Ectodermal cell (in vitro differentiated cells): ENCODE measurements around the gene ZNF467.

Experiments used
- H3K27ac ChIP-seq: 2 replicates; pipeline ENCODE4 v1.7.0; 2013; ENCODE audit warnings: mild to moderate bottlenecking, low read depth, low read length; ENCODE audit not compliant: insufficient read depth, poor library complexity, severe bottlenecking
- H3K27me3 ChIP-seq: 2 replicates; pipeline ENCODE4 v1.7.0; 2013; ENCODE audit warnings: mild to moderate bottlenecking, low read length; ENCODE audit not compliant: insufficient read depth, control insufficient read depth, poor library complexity, severe bottlenecking
- H3K36me3 ChIP-seq: one replicate; pipeline ENCODE4 v1.7.0; 2013; ENCODE audit warnings: low read length; ENCODE audit not compliant: control insufficient read depth, insufficient read depth
- H3K4me1 ChIP-seq: one replicate; pipeline ENCODE4 v1.7.0; 2013; ENCODE audit warnings: low read length; ENCODE audit not compliant: control insufficient read depth, insufficient read depth
- H3K4me3 ChIP-seq: 2 replicates; pipeline ENCODE4 v1.7.0; 2013; ENCODE audit warnings: low read depth, low read length, control low read depth; ENCODE audit not compliant: insufficient read depth
- H3K9me3 ChIP-seq: 2 replicates; pipeline ENCODE4 v1.7.0; 2013; ENCODE audit warnings: mild to moderate bottlenecking, low read length, moderate library complexity; ENCODE audit not compliant: control insufficient read depth
- WGBS, 2 experiments: methylation state at CpG; one replicate each; pipeline ENCODE4 v1.1.7; 2013; ENCODE audit warnings: missing lambda C conversion rate in 2 of 2; 5-methylcytosine and 5-hydroxymethylcytosine counted together

Gene ZNF467

GRCh38 chr7:149772241-149772955, 990 bp downstream of the ZNF467 start:
- peak overlapping the region; percentile 63 for H3K4me3 ChIP-seq
- H3K27me3 ChIP-seq = peaks cover 63% of the 10 kb centered on the region
- H3K36me3 ChIP-seq = no peaks in the 10 kb centered on the region
- no peaks in the 10 kb centered on the region for H3K9me3 ChIP-seq
- 0% methylated on average over 33 to 42 of the region's 47 CpGs for WGBS, 2 experiments
- H3K4me1 ChIP-seq = peaks cover 34% of the 10 kb centered on the region
- H3K27ac ChIP-seq = peak overlapping the region; percentile 69

GRCh38 chr7:149771720-149772240, 1.6 kb downstream of the ZNF467 start:
- WGBS, 2 experiments = 0% methylated on average over 33 to 34 of the region's 37 CpGs
- H3K27me3 ChIP-seq = peaks cover 69% of the 10 kb centered on the region
- peaks cover 33% of the 10 kb centered on the region for H3K4me1 ChIP-seq
- H3K27ac ChIP-seq = peak overlapping the region; percentile 79
- no peaks in the 10 kb centered on the region for H3K9me3 ChIP-seq
- H3K4me3 ChIP-seq = peak overlapping the region; percentile 23
- no peaks in the 10 kb centered on the region for H3K36me3 ChIP-seq

- Histone ChIP-seq H3K4me1 (peaks cover 26% of the 10 kb centered on the region), H3K4me3 (peak overlapping the region; percentile 25), H3K9me3 (no peaks in the 10 kb centered on the region), H3K27me3 (peaks cover 77% of the 10 kb centered on the region), H3K27ac (no peak overlapping the region), H3K36me3 (no peaks in the 10 kb centered on the region)
- 35 to 40% methylated on average over 16 of the region's 16 CpGs for WGBS, 2 experiments
Measured at GRCh38 chr7:149770728-149771636, 2.4 kb downstream of the ZNF467 start.

- peaks cover 82% of the 10 kb centered on the region for H3K27me3 ChIP-seq
- WGBS, 2 experiments = 92 to 96% methylated on average over 2 of the region's 2 CpGs
Measured at GRCh38 chr7:149769915-149770314, 3.5 kb downstream of the ZNF467 start.

GRCh38 chr7:149768931-149769330, 4.5 kb downstream of the ZNF467 start:
- H3K27me3 ChIP-seq = peaks cover 82% of the 10 kb centered on the region
- no peaks in the 10 kb centered on the region for H3K9me3 ChIP-seq
- no peak overlapping the region for H3K4me3 ChIP-seq
- H3K27ac ChIP-seq = no peak overlapping the region
- H3K36me3 ChIP-seq = no peaks in the 10 kb centered on the region
- peaks cover 25% of the 10 kb centered on the region for H3K4me1 ChIP-seq
- 93 to 95% methylated on average over 7 of the region's 7 CpGs for WGBS, 2 experiments

More at GRCh38 chr7:149769915-149770314, 3.5 kb downstream of the ZNF467 start:
- Histone ChIP-seq H3K9me3 (no peaks in the 10 kb centered on the region), H3K27ac (no peak overlapping the region), H3K4me1 (peaks cover 28% of the 10 kb centered on the region), H3K4me3 (no peak overlapping the region), H3K36me3 (no peaks in the 10 kb centered on the region)

GRCh38 chr7:149767068-149767467, 6.3 kb downstream of the ZNF467 start:
- H3K9me3 ChIP-seq = no peaks in the 10 kb centered on the region
- peaks cover 25% of the 10 kb centered on the region for H3K4me1 ChIP-seq
- no peak overlapping the region for H3K27ac ChIP-seq
- WGBS, 2 experiments = 87 to 89% methylated on average over 8 of the region's 8 CpGs
- no peaks in the 10 kb centered on the region for H3K36me3 ChIP-seq
- peaks cover 89% of the 10 kb centered on the region for H3K27me3 ChIP-seq
- no peak overlapping the region for H3K4me3 ChIP-seq

- H3K9me3 ChIP-seq = no peaks in the 10 kb centered on the region
- peaks cover 23% of the 10 kb centered on the region for H3K4me1 ChIP-seq
- H3K4me3 ChIP-seq = no peak overlapping the region
- WGBS, 2 experiments = 24 to 27% methylated on average over 18 of the region's 18 CpGs
- no peak overlapping the region for H3K27ac ChIP-seq
- H3K27me3 ChIP-seq = peaks cover 97% of the 10 kb centered on the region
- no peaks in the 10 kb centered on the region for H3K36me3 ChIP-seq
Measured at GRCh38 chr7:149766135-149766675, 7.2 kb downstream of the ZNF467 start.

- peak overlapping the region; percentile 12 for H3K4me3 ChIP-seq
- H3K36me3 ChIP-seq = no peaks in the 10 kb centered on the region
- WGBS, 2 experiments = 3 to 4% methylated on average over 76 of the region's 76 CpGs
- H3K27ac ChIP-seq = no peak overlapping the region
- peaks cover 96% of the 10 kb centered on the region for H3K27me3 ChIP-seq
- H3K9me3 ChIP-seq = no peaks in the 10 kb centered on the region
- H3K4me1 ChIP-seq = peaks cover 16% of the 10 kb centered on the region
Measured at GRCh38 chr7:149765399-149766121, 7.8 kb downstream of the ZNF467 start.

- H3K36me3 ChIP-seq = no peaks in the 10 kb centered on the region
- H3K27me3 ChIP-seq = peaks cover 88% of the 10 kb centered on the region
- H3K27ac ChIP-seq = no peak overlapping the region
- WGBS, 2 experiments = 3% methylated on average over 96 of the region's 96 CpGs
- H3K4me1 ChIP-seq = peaks cover 13% of the 10 kb centered on the region
- H3K4me3 ChIP-seq = peak overlapping the region; percentile 14
- H3K9me3 ChIP-seq = no peaks in the 10 kb centered on the region
Measured at GRCh38 chr7:149764481-149765398, 8.6 kb downstream of the ZNF467 start.
